ENCODE data around the gene SHOX.

DNA sequence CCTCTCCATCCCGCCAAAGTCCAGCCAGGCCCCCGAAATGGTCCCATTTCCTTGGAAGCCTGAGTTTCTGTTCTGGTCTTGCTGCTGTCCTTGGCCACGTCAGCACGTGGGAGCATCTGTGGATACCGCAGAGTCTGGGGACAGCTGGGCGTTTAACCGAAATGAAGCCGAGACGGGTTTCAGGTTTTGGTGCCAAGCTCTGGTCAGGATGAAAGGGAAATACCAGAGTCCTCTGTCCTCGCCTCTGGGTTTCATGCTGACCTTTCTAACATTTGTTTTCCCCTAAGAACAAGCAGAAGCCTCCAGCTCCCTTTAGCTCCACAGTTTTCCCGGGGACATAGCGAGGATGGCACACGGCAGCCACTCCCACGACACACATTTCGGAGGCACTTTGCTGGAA lies 19.7 kb downstream of the SHOX start:
- no peak for TF ChIP-seq POLR2A (IDR thresholded peaks at IDR 0.05)
- TF ChIP-seq, protein P1, sequence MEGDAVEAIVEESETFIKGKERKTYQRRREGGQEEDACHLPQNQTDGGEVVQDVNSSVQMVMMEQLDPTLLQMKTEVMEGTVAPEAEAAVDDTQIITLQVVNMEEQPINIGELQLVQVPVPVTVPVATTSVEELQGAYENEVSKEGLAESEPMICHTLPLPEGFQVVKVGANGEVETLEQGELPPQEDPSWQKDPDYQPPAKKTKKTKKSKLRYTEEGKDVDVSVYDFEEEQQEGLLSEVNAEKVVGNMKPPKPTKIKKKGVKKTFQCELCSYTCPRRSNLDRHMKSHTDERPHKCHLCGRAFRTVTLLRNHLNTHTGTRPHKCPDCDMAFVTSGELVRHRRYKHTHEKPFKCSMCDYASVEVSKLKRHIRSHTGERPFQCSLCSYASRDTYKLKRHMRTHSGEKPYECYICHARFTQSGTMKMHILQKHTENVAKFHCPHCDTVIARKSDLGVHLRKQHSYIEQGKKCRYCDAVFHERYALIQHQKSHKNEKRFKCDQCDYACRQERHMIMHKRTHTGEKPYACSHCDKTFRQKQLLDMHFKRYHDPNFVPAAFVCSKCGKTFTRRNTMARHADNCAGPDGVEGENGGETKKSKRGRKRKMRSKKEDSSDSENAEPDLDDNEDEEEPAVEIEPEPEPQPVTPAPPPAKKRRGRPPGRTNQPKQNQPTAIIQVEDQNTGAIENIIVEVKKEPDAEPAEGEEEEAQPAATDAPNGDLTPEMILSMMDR (IDR thresholded peaks at IDR 0.05), result no peak
- no peak for TF ChIP-seq POLR2AphosphoS5 (IDR thresholded peaks at IDR 0.05)

All from breast epithelium (tissue), 3 donors.